ENCODE measurements around the gene FAM72B.
"Not testable (repeated sequence)": the region's sequence is repeated elsewhere in the genome, so short reads cannot be mapped to it uniquely, and the experiment has no call there.

The FAM72B gene

DNA sequence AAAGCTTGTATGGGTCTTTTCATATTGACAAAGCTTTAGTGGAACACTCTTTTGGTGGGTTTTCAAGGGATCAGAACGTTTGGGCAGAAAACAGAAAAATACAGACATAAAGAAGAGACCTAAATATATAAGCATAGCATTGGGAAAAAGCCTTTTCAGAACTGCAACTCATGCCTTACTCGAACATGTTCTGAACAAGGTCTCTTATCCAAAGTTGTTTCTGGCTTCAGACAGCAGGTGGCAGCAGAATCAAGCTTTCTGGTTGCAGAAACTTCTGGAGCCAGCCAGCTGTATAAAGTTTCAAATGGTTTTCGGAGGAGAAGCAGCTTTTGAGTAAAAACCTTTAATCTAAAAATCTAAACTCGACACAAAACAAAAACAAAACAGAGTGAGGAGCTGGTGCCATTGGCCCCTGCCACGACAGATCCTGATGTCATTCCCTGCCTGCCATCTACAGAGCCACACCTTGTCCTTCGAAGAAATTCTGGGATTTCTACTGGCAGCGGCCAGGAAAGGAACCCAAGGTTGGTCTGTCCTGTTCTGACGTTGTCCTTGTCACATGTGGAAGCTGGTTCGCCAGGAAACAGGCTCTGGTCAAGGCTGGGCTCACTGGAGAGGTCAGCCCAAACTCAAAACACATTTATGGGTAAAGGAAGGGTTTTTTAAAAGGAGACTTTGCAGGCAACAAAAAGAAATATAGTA lies 35.5 kb downstream of the FAM72B start:
- DNase-seq: not testable (repeated sequence)

- DNase-seq: not testable (repeated sequence)
Observed at GRCh38 chr1:121140393-121140792, 43.7 kb downstream of the FAM72B start.

DNA sequence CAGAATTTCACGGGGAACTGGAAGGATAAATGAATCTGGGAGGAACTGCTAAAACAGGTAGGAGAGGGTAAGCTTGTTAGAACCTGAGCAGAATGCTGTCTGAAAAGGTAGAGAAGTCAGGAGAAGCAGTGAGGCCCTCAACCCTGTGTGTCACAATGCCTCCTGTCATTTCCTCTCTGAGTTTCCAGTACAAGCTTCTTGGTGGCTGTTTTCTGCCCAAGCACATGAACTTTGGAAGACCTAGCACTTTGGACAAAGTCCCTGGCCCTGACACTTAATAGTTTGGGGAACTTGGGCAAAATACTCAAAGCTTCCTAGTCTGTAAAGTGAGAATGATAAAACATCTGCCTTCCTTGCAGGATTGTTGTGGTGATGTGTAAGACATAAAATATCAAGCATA lies 52.6 kb downstream of the FAM72B start:
- DNase-seq: not testable (repeated sequence)

DNA sequence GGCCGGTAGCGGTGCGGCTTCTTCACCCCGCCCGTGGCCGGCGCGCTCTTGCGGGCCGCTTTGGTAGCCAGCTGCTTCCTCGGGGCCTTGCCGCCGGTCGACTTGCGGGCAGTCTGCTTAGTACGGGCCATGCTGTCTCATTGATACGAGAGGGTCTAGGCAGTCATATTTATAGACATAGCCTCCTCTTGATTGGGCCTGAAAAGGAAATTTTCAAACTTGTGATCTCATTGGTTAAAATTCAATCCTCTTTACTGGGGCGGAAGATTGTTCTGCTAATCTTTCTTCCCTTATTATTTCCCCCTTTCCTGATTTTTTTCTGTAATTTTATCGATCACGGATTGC lies 65.7 kb downstream of the FAM72B start:
- DNase-seq: not testable (repeated sequence)

Data from NCI-H146 (cell line).